ENCODE results near the gene ING5.

ING5 gene

DNA sequence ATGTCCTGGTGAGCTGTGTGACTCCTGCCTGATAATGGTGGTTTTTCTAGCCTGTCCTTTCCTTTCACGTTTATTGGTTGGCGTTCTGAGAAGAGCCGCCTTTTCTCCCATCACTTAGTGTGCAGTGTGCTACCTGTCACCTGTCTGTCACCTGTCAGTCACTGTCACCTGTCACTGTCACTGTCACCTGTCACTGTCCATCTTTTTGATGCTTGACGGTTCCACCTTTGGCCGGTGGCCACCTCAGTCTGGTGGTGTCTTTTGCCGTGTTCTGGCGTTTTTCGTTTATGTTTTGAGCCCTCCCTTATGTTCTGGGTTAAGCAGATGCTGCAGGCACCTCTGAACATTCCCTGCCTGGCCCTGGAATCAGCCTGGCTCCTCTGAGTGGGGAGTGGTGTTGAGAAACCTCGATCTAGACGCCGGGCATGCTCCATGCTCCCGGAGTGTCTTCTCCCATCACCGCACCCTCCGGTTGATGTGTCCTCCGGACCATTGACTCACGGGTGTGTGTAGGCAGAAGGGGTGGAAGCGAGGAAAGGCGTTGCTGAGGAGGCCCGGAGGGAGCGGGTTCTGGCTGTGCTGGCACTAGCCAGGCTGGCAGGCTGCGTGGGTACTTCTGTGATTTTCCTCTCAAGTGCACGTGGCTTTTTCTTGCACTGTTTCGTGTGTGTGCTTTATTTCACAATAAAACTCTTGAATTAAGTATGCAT, 36.0 kb upstream of the ING5 start:
- no peak overlapping the region for H3K4me3 ChIP-seq (ENCODE audit: low read length)
- no peaks in the 10 kb centered on the region for H3K27me3 ChIP-seq (ENCODE audit: insufficient read depth, low read length)
- no peak overlapping the region for H2AFZ ChIP-seq (ENCODE audit: low read depth, low read length)
- H3K4me1 ChIP-seq (ENCODE audit: insufficient read depth, low read length) = peaks cover 21% of the 10 kb centered on the region
- peaks cover 47% of the 10 kb centered on the region for H3K36me3 ChIP-seq (ENCODE audit: insufficient read depth, low read length)
- no peaks in the 10 kb centered on the region for H3K9me3 ChIP-seq (ENCODE audit: low read length)

DNA sequence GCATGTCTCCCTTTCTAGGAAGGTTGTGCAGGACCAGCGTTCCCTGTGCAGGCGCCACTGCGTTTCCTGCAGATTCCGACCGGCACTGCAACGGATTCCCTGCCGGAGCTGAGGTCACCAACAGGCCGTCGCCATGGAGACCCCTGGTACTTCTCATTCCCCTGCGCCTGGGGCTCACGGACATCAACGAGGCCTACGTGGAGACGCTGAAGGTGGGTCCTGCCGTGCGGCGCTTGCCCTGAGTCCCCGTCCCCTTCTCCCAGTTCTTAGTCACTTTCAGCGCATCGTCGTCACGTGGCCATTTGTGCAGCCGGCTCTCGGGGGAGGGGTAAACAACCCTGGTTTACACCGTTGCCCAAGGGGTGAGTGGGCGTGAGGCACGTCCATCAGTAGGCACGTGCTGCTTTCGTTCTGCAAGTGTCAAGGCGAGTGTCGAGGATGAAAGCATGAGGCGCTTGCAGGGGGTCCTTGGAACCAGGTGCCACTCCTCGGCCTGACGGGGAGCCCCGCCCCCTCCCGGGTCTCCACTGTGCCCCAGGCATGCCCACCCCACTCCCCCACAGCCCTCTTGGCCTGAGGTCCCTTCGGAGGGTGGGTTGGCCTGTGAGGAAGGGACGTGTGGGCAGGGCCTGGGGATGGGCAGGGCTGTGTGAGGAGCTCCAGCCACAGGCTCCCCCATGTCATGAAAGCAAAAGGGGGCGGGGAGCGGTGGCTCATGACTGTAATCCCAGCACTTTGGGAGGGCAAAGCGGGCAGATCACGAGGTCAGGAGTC, 35.0 kb upstream of the ING5 start:
- Histone ChIP-seq H3K27me3 (ENCODE audit: insufficient read depth, low read length) (no peaks in the 10 kb centered on the region), H3K36me3 (ENCODE audit: insufficient read depth, low read length) (peaks cover 52% of the 10 kb centered on the region)

GRCh38 chr2:241668354-241668753, 33.5 kb upstream of the ING5 start:
- Histone ChIP-seq H3K4me1 (ENCODE audit: insufficient read depth, low read length) (peaks cover 21% of the 10 kb centered on the region), H3K27me3 (ENCODE audit: insufficient read depth, low read length) (no peaks in the 10 kb centered on the region), H3K4me3 (ENCODE audit: low read length) (no peak overlapping the region), H2AFZ (ENCODE audit: low read depth, low read length) (no peak overlapping the region), H3K36me3 (ENCODE audit: insufficient read depth, low read length) (peaks cover 47% of the 10 kb centered on the region), H3K9me3 (ENCODE audit: low read length) (no peaks in the 10 kb centered on the region)

More for the DNA sequence above, 35.0 kb upstream of the ING5 start:
- no peak overlapping the region for H3K4me3 ChIP-seq (ENCODE audit: low read length)
- no peak overlapping the region for H2AFZ ChIP-seq (ENCODE audit: low read depth, low read length)
- H3K9me3 ChIP-seq (ENCODE audit: low read length) = no peaks in the 10 kb centered on the region
- peaks cover 21% of the 10 kb centered on the region for H3K4me1 ChIP-seq (ENCODE audit: insufficient read depth, low read length)

DNA sequence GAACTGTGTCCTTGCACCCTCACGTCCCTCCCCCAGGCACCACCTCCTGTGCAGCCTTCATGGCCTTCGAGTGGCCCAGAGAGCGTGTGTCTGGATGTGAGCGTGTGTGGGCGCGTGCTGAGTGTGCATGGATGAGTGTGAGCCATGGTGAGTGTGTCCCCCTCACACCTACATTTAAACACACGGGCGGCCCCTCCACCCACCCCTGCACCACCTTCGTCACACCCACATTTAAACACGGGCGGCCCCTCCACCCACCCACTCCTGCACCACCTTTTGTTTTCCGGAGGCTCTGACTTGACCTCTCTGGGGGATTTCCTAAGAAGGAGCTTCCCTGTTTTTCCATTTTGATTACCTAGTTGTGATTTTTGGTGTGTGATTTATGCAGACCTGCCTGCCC, 33.0 kb upstream of the ING5 start:
- Histone ChIP-seq H3K4me1 (ENCODE audit: insufficient read depth, low read length) (peaks cover 21% of the 10 kb centered on the region), H3K4me3 (ENCODE audit: low read length) (no peak overlapping the region), H2AFZ (ENCODE audit: low read depth, low read length) (no peak overlapping the region), H3K9me3 (ENCODE audit: low read length) (no peaks in the 10 kb centered on the region), H3K36me3 (ENCODE audit: insufficient read depth, low read length) (peaks cover 47% of the 10 kb centered on the region), H3K27me3 (ENCODE audit: insufficient read depth, low read length) (no peaks in the 10 kb centered on the region)

- H3K36me3 ChIP-seq (ENCODE audit: insufficient read depth, low read length) = peaks cover 48% of the 10 kb centered on the region
- no peaks in the 10 kb centered on the region for H3K9me3 ChIP-seq (ENCODE audit: low read length)
- no peaks in the 10 kb centered on the region for H3K27me3 ChIP-seq (ENCODE audit: insufficient read depth, low read length)
- H3K4me1 ChIP-seq (ENCODE audit: insufficient read depth, low read length) = peaks cover 16% of the 10 kb centered on the region
- H2AFZ ChIP-seq (ENCODE audit: low read depth, low read length) = no peak overlapping the region
- H3K4me3 ChIP-seq (ENCODE audit: low read length) = no peak overlapping the region
These were observed 31.3 kb upstream of the ING5 start for GRCh38 chr2:241670333-241671110.

- H3K36me3 ChIP-seq (ENCODE audit: insufficient read depth, low read length) = peaks cover 59% of the 10 kb centered on the region
These were observed 30.2 kb upstream of the ING5 start for GRCh38 chr2:241671457-241672240.

DNA sequence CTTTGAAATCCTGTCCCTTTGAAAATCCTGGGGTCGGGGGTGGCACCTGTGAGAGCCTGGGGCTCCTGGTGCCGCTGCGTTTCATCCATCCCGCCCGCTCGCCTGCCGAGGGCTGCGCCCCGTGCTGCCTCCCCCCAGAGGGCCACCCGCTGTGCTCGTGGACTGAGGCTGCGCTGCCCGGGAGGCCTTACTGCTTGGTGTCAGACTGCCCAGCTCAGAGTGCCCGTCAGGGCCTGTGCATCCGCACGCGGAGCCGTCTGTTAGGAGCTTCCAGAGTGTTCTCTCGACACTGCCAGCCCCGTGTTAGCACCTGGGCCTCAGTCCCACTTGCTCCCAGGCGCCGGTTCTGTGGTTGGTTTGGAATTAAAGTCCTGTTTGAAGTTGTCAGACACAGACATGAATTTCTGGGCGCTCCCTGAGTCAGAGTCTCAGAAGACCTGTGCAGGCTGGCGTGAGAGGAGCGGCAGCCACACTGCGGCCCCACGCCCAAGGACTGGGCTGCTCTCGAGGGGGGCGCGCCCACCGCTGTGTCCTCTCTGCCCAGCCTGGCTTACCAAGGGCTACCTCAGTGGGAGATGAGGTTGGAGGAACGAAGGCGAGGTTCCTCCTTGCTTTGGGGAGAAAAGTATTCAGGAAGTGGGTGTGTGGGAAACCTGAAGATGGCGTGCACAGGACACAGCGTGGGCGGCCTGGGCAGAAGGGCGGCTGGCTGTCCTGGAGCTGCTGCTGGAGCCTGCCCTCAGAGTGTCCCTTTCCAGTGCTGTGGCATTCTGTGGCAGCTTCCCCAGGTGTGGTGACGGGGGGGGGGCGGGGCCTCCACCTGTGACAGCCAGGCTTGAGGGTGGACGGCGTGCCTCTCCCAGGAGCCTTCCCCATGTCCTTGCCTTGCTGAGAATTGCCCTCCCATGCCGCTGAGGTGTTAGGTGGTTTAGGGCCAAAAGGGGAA, 29.3 kb upstream of the ING5 start:
- Histone ChIP-seq H3K9me3 (ENCODE audit: low read length) (no peaks in the 10 kb centered on the region), H3K27me3 (ENCODE audit: insufficient read depth, low read length) (no peaks in the 10 kb centered on the region), H3K4me3 (ENCODE audit: low read length) (no peak overlapping the region), H3K4me1 (ENCODE audit: insufficient read depth, low read length) (no peaks in the 10 kb centered on the region), H3K36me3 (ENCODE audit: insufficient read depth, low read length) (peaks cover 63% of the 10 kb centered on the region), H2AFZ (ENCODE audit: low read depth, low read length) (no peak overlapping the region)

More at GRCh38 chr2:241671457-241672240, 30.2 kb upstream of the ING5 start:
- H3K27me3 ChIP-seq (ENCODE audit: insufficient read depth, low read length) = no peaks in the 10 kb centered on the region
- H3K9me3 ChIP-seq (ENCODE audit: low read length) = no peaks in the 10 kb centered on the region
- no peak overlapping the region for H3K4me3 ChIP-seq (ENCODE audit: low read length)
- peaks cover 5% of the 10 kb centered on the region for H3K4me1 ChIP-seq (ENCODE audit: insufficient read depth, low read length)
- H2AFZ ChIP-seq (ENCODE audit: low read depth, low read length) = no peak overlapping the region

GRCh38 chr2:241673189-241673663, 28.6 kb upstream of the ING5 start:
- no peaks in the 10 kb centered on the region for H3K27me3 ChIP-seq (ENCODE audit: insufficient read depth, low read length)
- H2AFZ ChIP-seq (ENCODE audit: low read depth, low read length) = no peak overlapping the region
- H3K9me3 ChIP-seq (ENCODE audit: low read length) = no peaks in the 10 kb centered on the region
- no peaks in the 10 kb centered on the region for H3K4me1 ChIP-seq (ENCODE audit: insufficient read depth, low read length)
- H3K4me3 ChIP-seq (ENCODE audit: low read length) = no peak overlapping the region
- H3K36me3 ChIP-seq (ENCODE audit: insufficient read depth, low read length) = peaks cover 59% of the 10 kb centered on the region

DNA sequence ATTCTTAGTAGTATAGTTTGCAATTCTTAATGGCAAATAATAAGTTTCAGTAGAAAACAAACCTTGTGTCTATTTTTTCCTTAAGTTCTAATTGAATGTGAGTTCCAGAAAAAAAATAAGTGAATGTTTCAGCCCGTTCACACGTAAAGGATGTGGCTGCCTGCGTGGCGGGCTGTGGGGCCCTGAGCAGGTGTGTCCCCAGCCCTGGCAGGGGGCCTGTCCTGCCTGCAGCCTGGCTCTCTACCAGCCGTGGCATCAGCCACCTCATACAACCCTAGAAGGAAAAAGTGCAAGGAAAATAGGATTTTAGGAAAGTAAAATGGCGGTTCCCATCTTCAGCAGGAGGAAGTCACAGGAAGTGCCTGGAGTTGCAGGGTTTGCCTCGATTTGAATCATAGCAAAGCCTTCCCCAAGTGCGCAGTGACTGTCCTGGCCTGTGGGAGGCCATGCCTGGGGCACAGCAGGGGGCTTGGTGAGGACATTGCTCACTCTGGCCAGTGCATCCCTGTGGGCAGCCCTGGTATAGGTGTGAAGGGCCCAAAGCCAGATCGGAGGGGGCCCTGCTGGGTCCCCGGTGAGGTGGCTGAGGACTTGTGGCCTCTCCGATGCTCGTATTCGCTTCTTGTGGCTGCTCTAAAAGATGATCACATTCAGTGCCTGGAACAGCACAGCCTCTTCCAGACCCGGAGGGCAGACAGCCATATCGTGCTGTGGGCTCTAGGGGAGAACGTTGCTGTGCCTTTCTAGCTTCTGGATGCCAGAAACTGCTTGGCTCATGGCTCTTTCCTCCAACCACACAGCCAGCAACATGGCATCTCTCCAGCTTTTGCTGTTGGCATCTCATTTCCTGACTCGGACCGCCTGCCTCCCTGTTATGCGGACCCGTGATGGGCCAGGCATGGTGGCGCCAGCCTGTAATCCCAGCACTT, 27.8 kb upstream of the ING5 start:
- H3K36me3 ChIP-seq (ENCODE audit: insufficient read depth, low read length) = peaks cover 60% of the 10 kb centered on the region
- H3K4me3 ChIP-seq (ENCODE audit: low read length) = no peak overlapping the region
- no peak overlapping the region for H2AFZ ChIP-seq (ENCODE audit: low read depth, low read length)
- no peaks in the 10 kb centered on the region for H3K9me3 ChIP-seq (ENCODE audit: low read length)
- no peaks in the 10 kb centered on the region for H3K4me1 ChIP-seq (ENCODE audit: insufficient read depth, low read length)
- no peaks in the 10 kb centered on the region for H3K27me3 ChIP-seq (ENCODE audit: insufficient read depth, low read length)

- Histone ChIP-seq H3K36me3 (ENCODE audit: insufficient read depth, low read length) (peaks cover 61% of the 10 kb centered on the region), H3K9me3 (ENCODE audit: low read length) (no peaks in the 10 kb centered on the region), H3K4me3 (ENCODE audit: low read length) (no peak overlapping the region), H3K27me3 (ENCODE audit: insufficient read depth, low read length) (no peaks in the 10 kb centered on the region), H3K4me1 (ENCODE audit: insufficient read depth, low read length) (no peaks in the 10 kb centered on the region), H2AFZ (ENCODE audit: low read depth, low read length) (no peak overlapping the region)
These were observed 26.0 kb upstream of the ING5 start for GRCh38 chr2:241675885-241676284.

- Histone ChIP-seq H2AFZ (ENCODE audit: low read depth, low read length) (no peak overlapping the region), H3K4me3 (ENCODE audit: low read length) (no peak overlapping the region), H3K4me1 (ENCODE audit: insufficient read depth, low read length) (no peaks in the 10 kb centered on the region), H3K36me3 (ENCODE audit: insufficient read depth, low read length) (peaks cover 61% of the 10 kb centered on the region), H3K9me3 (ENCODE audit: low read length) (no peaks in the 10 kb centered on the region), H3K27me3 (ENCODE audit: insufficient read depth, low read length) (no peaks in the 10 kb centered on the region)
These were observed 25.2 kb upstream of the ING5 start for GRCh38 chr2:241676665-241677064.

Measured in neuron (in vitro differentiated cells).